Muscle layer of duodenum (tissue), 2 donors: ENCODE data around the gene MUS81.

Experiments used
- H3K27ac ChIP-seq: one replicate; pipeline ENCODE4 v1.7.0; 2013; ENCODE audit warnings: mild to moderate bottlenecking, low read length
- H3K27me3 ChIP-seq: one replicate; pipeline ENCODE4 v1.7.0; 2013; ENCODE audit warnings: low read depth, mild to moderate bottlenecking, control low read depth, low read length
- H3K36me3 ChIP-seq, 2 donors: one replicate each; pipeline ENCODE4 v1.7.0; 2013; ENCODE audit warnings: low read length in 2 of 2, control low read depth in 1 of 2, mild to moderate bottlenecking in 1 of 2; ENCODE audit not compliant: insufficient read depth in 2 of 2, control insufficient read depth in 1 of 2
- H3K4me1 ChIP-seq, 2 donors: one replicate each; pipeline ENCODE4 v1.7.0; 2013; ENCODE audit warnings: low read length in 2 of 2, mild to moderate bottlenecking in 2 of 2, control low read depth in 1 of 2, moderate library complexity in 1 of 2; ENCODE audit not compliant: insufficient read depth in 2 of 2, control insufficient read depth in 1 of 2
- H3K4me3 ChIP-seq, 2 donors: one replicate each; pipeline ENCODE4 v1.7.0; 2013; ENCODE audit warnings: low read length in 2 of 2, low read depth in 1 of 2, mild to moderate bottlenecking in 1 of 2
- H3K9me3 ChIP-seq, 2 donors: one replicate each; pipeline ENCODE4 v1.7.0; 2013; ENCODE audit warnings: low read length in 2 of 2, control low read depth in 1 of 2, mild to moderate bottlenecking in 1 of 2; ENCODE audit not compliant: control insufficient read depth in 1 of 2
- donor health status: healthy.

The MUS81 gene

DNA sequence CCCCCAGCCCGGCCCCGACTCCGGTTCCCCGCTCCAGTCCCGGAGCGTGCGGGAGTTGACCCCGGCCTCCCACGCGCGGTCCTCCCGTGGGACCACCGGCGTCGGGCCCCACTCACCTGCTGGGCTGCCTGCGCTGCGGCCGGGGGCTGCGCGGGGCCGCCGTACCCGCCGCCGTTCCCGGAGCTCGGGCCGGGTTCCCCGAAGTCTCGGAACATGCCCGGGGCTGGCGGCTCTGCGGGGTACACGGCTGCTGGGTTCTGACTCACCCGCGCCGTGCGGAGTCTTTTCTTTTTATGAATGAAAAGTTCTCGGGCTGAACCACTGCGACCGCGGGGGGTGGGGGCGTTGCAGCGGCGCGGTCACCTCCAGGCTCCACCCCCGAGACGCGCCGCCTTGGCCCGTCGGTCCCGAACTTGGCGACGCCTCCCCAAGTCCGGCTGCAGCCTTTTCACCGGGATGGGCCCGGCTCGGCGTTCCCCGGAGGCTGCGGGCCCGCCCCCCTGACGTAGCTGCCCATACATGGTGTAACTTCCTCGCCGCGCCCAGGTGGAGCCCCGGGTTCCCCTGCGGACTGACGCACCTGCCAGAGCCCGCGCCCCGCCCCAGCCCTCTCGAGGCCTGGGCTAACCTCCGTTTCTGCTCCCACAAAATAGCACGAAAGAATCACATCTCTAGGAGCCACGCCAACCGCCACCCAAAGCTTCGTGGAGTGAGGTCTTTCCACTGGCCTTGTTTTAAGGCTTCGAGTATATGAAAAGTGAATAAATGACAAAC lies 40.1 kb downstream of the MUS81 start, which contains the start of gene FOSL1:
TSS of gene FOSL1 (minus strand) at position 264 of the 774 bp plus-strand sequence. CDS start at position 215, 49 bp downstream.
- H3K36me3 ChIP-seq = no peaks in the 10 kb centered on the region
- H3K27ac ChIP-seq = no peak within 1 kb of the TSS
- H3K27me3 ChIP-seq = no peaks in the 10 kb centered on the region
- H3K4me3 ChIP-seq = peak within 1 kb of the TSS; percentile 65 to 66
- no peaks in the 10 kb centered on the region for H3K9me3 ChIP-seq
- H3K4me1 ChIP-seq = peaks cover 0 to 13% of the 10 kb centered on the region in 2 donors

- Histone ChIP-seq H3K27ac (no peak overlapping the region), H3K27me3 (no peaks in the 10 kb centered on the region), H3K4me3 (peak overlapping the region; percentile 11 to 66), H3K9me3 (no peaks in the 10 kb centered on the region), H3K36me3 (no peaks in the 10 kb centered on the region), H3K4me1 (peaks cover 0 to 13% of the 10 kb centered on the region in 2 donors)
These were observed 40.6 kb downstream of the MUS81 start for GRCh38 chr11:65900899-65901180.

GRCh38 chr11:65903068-65903481 lies 42.8 kb downstream of the MUS81 start:
- no peak overlapping the region for H3K27ac ChIP-seq
- no peaks in the 10 kb centered on the region for H3K9me3 ChIP-seq
- no peak overlapping the region for H3K4me3 ChIP-seq
- no peaks in the 10 kb centered on the region for H3K36me3 ChIP-seq
- H3K27me3 ChIP-seq = no peaks in the 10 kb centered on the region
- H3K4me1 ChIP-seq = peaks cover 0 to 13% of the 10 kb centered on the region in 2 donors

DNA sequence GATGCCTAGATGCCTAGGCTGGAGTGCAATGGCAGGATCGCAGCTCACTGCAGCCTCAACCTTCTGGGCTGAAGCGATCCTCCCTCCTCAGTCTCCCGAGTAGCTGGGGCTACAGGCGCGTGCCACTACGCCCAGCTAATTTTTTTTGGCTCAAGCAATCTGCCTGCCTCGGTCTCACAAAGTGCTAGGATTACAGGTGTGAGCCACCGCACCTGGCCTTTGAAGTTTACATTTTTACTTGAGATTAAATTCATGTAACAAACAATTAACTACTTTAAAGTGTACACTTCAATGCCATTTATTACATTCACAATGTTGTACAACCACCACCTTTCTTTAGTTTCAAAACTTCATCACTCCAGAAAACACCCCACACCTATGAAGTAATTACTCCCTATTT lies 43.5 kb downstream of the MUS81 start:
- H3K27me3 ChIP-seq = no peaks in the 10 kb centered on the region
- H3K9me3 ChIP-seq = no peaks in the 10 kb centered on the region
- no peak overlapping the region for H3K27ac ChIP-seq
- H3K36me3 ChIP-seq = no peaks in the 10 kb centered on the region
- H3K4me1 ChIP-seq = peaks cover 0 to 12% of the 10 kb centered on the region in 2 donors
- no peak overlapping the region for H3K4me3 ChIP-seq

GRCh38 chr11:65906602-65907001 lies 46.4 kb downstream of the MUS81 start:
- no peak overlapping the region for H3K4me3 ChIP-seq
- H3K4me1 ChIP-seq = peaks cover 0 to 3% of the 10 kb centered on the region in 2 donors

DNA sequence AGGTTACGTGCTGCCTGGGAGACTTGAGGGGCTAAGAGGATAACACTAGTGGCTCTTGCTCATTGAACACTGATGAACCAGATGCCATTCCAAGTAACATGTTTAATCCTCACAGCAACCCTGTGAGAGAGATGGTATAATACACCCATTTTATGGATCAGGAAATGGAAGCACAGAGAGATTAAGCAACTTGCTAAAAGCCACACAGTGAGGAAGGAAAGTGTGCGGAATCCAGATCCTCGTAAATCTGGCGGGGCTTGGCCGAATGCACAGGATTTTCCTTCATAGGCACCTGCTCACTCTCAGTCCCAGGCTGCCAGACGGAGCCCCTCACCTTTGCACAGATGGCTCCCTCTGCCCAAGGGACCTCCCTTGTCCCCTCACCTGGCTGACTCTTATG lies 47.6 kb downstream of the MUS81 start:
- H3K36me3 ChIP-seq = no peaks in the 10 kb centered on the region
- H3K4me3 ChIP-seq = no peak overlapping the region
- peaks cover 0 to 10% of the 10 kb centered on the region in 2 donors for H3K4me1 ChIP-seq
- no peaks in the 10 kb centered on the region for H3K27me3 ChIP-seq
- H3K9me3 ChIP-seq = no peaks in the 10 kb centered on the region
- no peak overlapping the region for H3K27ac ChIP-seq

More at GRCh38 chr11:65906602-65907001, 46.4 kb downstream of the MUS81 start:
- H3K27ac ChIP-seq = no peak overlapping the region
- H3K36me3 ChIP-seq = no peaks in the 10 kb centered on the region
- H3K9me3 ChIP-seq = no peaks in the 10 kb centered on the region
- no peaks in the 10 kb centered on the region for H3K27me3 ChIP-seq

GRCh38 chr11:65911682-65912568 lies 51.7 kb downstream of the MUS81 start:
- peaks cover 0 to 35% of the 10 kb centered on the region in 2 donors for H3K4me1 ChIP-seq
- no peaks in the 10 kb centered on the region for H3K9me3 ChIP-seq
- H3K27ac ChIP-seq = no peak overlapping the region
- H3K36me3 ChIP-seq = peaks cover 0 to 3% of the 10 kb centered on the region in 2 donors
- no peaks in the 10 kb centered on the region for H3K27me3 ChIP-seq
- H3K4me3 ChIP-seq = no peak overlapping the region

DNA sequence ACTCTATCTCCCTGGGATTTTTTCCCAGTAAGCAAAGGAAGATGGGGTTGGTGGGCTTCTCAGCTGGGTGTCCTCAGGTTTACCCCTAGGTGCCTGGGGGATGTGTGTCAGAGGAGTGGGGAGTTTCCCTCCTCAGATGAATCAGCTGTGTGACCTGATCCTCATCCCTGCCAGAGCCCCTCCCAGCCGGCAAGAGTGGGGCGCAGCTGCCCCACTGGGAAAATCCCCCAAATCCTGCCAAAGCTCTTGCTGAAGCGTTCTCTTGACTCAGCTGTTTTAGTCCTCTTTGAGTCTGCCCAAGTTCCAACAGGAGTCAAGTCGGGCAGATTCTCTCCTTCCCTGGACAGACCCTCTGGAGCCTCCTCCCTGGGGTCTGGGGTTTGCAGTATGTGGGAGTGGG lies 52.6 kb downstream of the MUS81 start:
- H3K27ac ChIP-seq = no peak overlapping the region
- H3K27me3 ChIP-seq = no peaks in the 10 kb centered on the region
- peaks cover 0 to 45% of the 10 kb centered on the region in 2 donors for H3K4me1 ChIP-seq
- H3K4me3 ChIP-seq = no peak overlapping the region
- H3K36me3 ChIP-seq = peaks cover 0 to 8% of the 10 kb centered on the region in 2 donors
- no peaks in the 10 kb centered on the region for H3K9me3 ChIP-seq

DNA sequence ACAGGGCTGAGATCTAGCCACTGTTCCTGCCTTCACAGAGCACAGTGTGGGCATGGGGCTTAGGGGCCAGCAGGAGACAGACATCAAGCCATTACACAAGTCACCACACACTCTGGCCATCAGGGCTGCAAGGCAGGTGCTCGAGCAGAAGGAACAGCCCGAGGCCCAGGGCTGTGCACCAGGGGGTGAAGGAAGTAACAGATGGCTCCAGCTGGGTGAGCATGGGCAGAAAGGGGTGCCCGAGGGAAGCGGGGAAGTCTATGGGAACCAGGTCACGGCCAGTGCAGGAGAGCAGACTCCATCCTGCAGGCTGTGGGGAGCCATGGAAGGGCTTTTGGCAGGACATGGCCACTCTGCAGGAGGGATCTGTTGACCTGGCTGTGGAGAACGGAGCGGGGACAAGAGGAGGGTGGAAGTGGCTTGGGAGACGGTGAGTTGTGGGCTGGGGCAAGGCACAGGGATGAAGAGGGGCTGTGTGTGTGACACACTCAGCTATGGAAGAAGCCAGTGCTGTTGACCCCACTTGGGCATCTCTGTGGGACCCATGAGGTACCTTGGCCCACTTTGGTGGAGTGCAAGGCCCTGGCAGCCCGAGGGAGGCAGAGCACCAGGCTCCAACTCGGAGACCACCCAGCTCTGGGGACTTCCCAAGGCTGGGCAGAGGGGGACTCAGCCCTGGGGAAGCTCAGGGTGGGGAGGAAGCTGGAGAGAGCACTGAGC lies 55.0 kb downstream of the MUS81 start:
- Histone ChIP-seq H3K27me3 (no peaks in the 10 kb centered on the region), H3K4me3 (peak overlapping the region in 1 of 2 donors; percentile 98), H3K27ac (peak overlapping the region; percentile 72), H3K9me3 (no peaks in the 10 kb centered on the region), H3K36me3 (peaks cover 0 to 13% of the 10 kb centered on the region in 2 donors), H3K4me1 (peaks cover under 1 to 55% of the 10 kb centered on the region in 2 donors)

DNA sequence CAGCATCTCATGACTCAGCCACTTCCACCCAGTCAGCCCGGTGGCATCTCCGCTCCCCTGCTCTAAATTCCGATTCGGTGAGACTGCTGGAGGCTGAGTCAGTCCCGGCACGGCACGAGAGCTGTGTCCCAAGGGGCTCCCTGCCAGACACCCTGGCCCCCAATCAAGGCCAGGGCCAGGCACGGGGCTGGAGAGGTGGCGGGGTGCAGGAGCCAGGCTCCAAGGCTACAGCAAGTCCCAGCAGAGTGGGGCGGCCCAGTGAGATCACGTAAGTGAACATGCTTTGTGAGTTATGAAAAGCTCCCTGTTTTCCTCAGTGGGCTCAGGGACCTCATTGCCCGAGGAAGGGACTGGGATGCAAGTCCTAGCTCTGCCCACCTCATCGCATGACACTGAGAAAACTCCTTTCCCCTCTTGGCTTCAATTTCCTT lies 55.6 kb downstream of the MUS81 start:
- Histone ChIP-seq H3K27me3 (no peaks in the 10 kb centered on the region), H3K4me1 (peaks cover 7 to 60% of the 10 kb centered on the region in 2 donors), H3K27ac (peak overlapping the region; percentile 90), H3K4me3 (peak overlapping the region; percentile 0 to 98), H3K9me3 (no peaks in the 10 kb centered on the region), H3K36me3 (peaks cover 0 to 13% of the 10 kb centered on the region in 2 donors)
